Measurements from ENCODE around the gene PDZRN3.
"Not testable (repeated sequence)": the region's sequence is repeated elsewhere in the genome, so short reads cannot be mapped to it uniquely, and the experiment has no call there.

Gene PDZRN3

GRCh38 chr3:73484656-73485248, 140.0 kb downstream of the PDZRN3 start:
- FAIRE-seq: no peak

GRCh38 chr3:73481888-73482287, 142.9 kb downstream of the PDZRN3 start:
- no peak for FAIRE-seq

DNA sequence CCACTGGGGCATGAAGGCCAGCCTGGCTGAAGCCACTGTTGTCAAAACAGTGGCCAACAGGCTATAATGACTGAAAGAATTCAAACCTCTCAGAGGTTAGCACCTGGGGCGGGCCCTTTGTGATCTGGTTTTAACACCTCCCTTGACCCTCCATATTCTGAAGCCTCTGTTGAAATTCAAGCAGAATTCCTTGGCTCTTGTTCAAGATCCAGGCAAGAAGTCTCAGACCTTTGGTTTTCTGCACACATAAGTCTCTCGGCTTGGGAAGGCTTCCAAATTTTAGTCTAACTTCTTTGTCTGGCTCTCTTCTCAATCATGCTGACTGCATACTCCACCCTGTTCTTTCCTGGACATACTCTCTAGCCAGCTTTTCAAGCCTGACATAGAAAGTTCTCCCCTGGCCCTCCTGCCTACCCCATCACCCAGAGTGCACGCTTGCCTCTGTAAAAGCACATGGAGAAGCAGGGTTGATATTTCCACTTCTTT, 144.5 kb downstream of the PDZRN3 start:
- FAIRE-seq: no peak

GRCh38 chr3:73479325-73479724, 145.4 kb downstream of the PDZRN3 start:
- no peak for FAIRE-seq

DNA sequence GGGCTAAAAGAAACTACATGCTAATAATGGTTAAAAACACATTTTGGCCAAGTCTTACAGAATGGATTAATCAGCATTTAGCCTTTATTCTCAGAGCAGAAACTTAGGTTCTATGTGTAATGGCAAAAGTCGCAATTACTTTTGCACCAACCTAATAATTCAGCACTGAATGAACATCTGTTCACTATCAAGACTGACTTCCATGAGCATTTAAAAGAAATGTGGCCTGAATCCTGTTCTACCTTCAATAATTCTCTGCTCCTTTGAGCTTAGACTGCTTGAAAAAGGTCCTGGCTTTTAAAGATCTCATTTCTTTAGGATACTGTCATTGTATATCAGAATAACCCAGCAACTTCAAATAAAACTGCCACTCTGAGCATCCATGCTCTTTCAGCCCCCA, 145.9 kb downstream of the PDZRN3 start:
- FAIRE-seq: no peak

DNA sequence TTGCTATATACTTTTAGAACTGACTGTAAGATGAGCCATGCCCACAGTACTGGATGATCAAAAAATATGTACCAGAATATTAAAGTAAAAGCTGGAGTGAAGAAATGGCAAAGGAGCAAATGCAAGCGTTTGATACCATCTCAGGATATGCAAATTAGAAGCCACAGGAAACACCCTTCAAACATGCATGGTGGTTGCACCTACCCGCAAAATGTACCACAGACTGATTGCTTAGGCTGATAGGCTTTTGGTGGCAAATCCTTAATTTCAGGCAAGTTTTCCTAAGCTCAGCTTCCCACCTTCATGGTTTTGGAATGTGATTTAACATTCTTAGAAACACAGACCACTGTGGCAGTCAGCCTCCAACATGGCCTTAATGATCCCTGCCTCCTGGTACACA, 149.0 kb downstream of the PDZRN3 start:
- no peak for FAIRE-seq

- no peak for FAIRE-seq
Measured at GRCh38 chr3:73475175-73475574, 149.6 kb downstream of the PDZRN3 start.

GRCh38 chr3:73474619-73475018, 150.1 kb downstream of the PDZRN3 start:
- FAIRE-seq: no peak

GRCh38 chr3:73473898-73474416, 150.8 kb downstream of the PDZRN3 start:
- no peak for FAIRE-seq

- FAIRE-seq: no peak
Measured at GRCh38 chr3:73473181-73473897, 151.4 kb downstream of the PDZRN3 start.

- FAIRE-seq: no peak
Measured at GRCh38 chr3:73471986-73472787, 152.6 kb downstream of the PDZRN3 start.

DNA sequence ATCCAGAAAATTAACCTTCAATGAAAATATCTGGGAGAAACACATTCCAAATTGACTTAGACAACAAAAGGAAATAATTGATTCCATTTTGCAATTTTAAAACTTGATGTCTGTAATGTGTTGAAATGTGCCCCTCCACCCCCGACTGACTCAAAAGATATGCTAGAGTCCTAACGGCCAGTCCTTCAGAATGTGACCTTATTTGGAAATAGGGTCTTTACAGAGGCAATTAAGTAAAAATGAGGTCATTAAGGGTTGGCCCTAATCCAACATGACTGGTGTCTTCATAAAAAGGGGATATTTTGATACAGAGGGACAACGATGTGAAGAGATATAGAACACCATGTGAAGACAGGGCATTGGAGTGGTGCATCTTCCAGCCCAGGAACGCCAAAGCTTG, 153.9 kb downstream of the PDZRN3 start:
- no peak for FAIRE-seq

- FAIRE-seq: no peak
Measured at GRCh38 chr3:73469331-73469730, 155.4 kb downstream of the PDZRN3 start.

- no peak for FAIRE-seq
Measured at GRCh38 chr3:73467211-73467610, 157.5 kb downstream of the PDZRN3 start.

DNA sequence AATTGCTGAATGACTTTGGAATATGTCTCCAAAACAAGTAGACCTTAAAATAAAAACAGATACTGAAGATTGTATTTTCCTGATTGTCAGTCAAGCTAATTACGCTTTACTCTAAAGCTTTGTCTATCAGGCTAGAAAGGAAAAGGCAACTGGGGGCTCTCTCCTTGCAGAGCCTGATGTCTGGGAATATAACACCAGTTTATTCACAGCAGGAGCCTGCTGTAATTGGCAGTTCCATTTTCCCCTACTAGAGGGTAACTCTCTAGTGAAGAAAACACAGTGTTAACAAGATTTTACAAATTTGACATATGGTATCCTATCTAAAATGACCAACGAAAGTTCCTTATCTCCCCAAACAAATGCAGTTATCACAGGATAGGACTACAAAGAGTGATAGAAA, 158.8 kb downstream of the PDZRN3 start:
- no peak for FAIRE-seq

- FAIRE-seq: not testable (repeated sequence)
Measured at GRCh38 chr3:73464126-73464525, 160.6 kb downstream of the PDZRN3 start.

GRCh38 chr3:73461547-73461946, 163.2 kb downstream of the PDZRN3 start:
- no peak for FAIRE-seq

DNA sequence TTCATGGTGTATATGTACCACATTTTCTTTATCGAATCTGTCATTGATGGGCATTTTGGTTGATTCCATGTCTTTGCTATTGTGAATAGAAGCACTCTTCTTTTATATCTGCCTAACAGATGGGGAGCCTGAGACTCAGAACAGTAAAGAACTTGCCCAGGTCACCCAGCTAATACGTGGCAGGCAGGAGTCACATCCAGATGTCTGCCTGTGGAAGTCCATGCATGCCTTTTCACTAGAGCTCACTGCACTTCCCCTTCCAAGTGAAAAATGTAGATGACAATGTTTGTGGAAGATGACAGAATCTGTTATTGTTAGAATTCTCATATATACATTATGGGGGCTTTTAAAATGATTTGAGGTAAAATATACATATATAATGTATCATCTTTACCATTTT, 165.0 kb downstream of the PDZRN3 start:
- FAIRE-seq: no peak

- no peak for FAIRE-seq
Measured at GRCh38 chr3:73453666-73454065, 171.1 kb downstream of the PDZRN3 start.

DNA sequence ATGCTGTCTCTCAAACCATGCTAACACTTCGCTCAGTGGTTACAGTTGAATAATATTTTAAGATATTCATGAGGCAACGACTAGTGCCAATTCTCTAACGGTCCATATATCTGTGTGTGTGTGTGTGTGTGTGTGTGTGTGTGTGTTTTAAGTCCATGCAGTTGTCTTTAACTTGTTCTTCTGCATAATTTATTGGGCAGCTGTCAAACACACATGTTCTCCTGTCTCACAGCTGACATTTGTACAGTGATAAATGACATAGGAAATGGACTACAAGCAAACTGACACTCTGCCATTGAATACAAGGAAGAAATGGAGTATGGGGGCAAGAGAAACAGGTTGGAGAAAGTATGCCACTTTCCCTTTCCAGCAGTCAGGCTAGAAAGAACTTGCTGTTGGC, 172.0 kb downstream of the PDZRN3 start:
- no peak for FAIRE-seq

DNA sequence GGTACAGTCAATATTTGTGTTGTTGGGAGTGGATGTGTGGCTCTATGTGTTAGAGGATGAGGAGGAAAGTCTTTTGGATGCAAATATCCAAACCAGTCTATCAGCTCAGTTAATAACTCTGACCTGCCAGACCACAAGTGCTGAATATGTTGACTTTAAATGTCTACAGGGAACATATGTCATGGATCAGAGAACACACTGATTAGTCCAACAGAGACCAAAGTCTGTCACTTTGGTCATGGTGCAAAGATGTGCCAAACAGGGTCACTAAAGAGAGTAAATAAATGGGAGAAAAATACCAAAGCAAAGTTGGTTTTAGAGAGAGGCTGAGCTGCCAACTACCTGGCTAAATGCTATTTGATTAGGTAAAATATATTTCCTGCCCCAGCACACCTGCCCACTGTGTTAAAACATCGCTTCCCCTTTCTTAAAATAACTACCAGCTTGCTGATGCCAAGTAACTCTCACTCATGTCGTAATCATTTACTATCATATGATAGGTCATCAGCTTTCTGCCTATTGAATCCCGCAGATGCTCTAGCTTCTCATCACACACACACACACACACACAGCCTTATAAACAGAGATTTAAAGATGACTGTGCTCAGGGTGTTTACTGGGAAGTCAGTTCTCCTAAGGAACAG, 173.3 kb downstream of the PDZRN3 start:
- peak; percentile 23 for FAIRE-seq

- FAIRE-seq: no peak
Measured at GRCh38 chr3:73449774-73450173, 175.0 kb downstream of the PDZRN3 start.

- FAIRE-seq: no peak
Measured at GRCh38 chr3:73448761-73449301, 175.9 kb downstream of the PDZRN3 start.

All from endometrium (tissue), 2 donors.